ENCODE measurements around the gene CNNM2.
"Not testable (repeated sequence)": the region's sequence is repeated elsewhere in the genome, so short reads cannot be mapped to it uniquely, and the experiment has no call there.

CNNM2 gene

GRCh38 chr10:103067099-103067477, 149.0 kb downstream of the CNNM2 start:
- not testable (repeated sequence) for H3K27me3 ChIP-seq (ENCODE audit: control insufficient read depth, insufficient read depth, low read length); H3K36me3 ChIP-seq (ENCODE audit: control insufficient read depth, low read depth, low read length); H3K9ac ChIP-seq (ENCODE audit: low read length); H3K4me3 ChIP-seq (ENCODE audit: low read length); H3K27ac ChIP-seq (ENCODE audit: low read length); H3K9me3 ChIP-seq (ENCODE audit: control insufficient read depth, low read depth, low read length); H3K4me1 ChIP-seq (ENCODE audit: control insufficient read depth, low read depth, low read length)

- peaks cover 7% of the 10 kb centered on the region for H3K4me1 ChIP-seq (ENCODE audit: control insufficient read depth, low read depth, low read length)
- no peaks in the 10 kb centered on the region for H3K36me3 ChIP-seq (ENCODE audit: control insufficient read depth, low read depth, low read length)
- H3K4me3 ChIP-seq (ENCODE audit: low read length) = no peak overlapping the region
- no peak overlapping the region for H3K27ac ChIP-seq (ENCODE audit: low read length)
- H3K27me3 ChIP-seq (ENCODE audit: control insufficient read depth, insufficient read depth, low read length) = no peaks in the 10 kb centered on the region
- H3K9ac ChIP-seq (ENCODE audit: low read length) = no peak overlapping the region
- H3K9me3 ChIP-seq (ENCODE audit: control insufficient read depth, low read depth, low read length) = no peaks in the 10 kb centered on the region
These were observed 149.4 kb downstream of the CNNM2 start for GRCh38 chr10:103067484-103067883.

DNA sequence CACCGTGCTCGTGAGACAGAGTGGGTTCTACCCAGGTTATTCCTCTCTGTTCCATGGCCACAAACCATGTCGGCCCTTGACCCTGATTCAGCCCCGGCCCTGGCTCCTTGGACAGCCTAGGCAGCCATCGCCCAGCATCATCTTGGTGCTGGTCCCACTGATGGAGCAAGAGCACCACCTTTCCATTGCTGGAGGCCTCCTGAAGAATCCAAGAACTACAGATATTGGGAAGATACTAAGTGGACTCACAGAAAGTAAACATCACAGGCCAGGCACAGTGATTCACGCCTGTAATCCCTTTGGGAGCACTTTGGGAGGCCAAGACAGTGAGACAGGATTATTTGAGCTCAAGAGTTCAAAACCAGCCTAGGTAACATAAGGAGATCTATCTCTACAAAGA, 149.9 kb downstream of the CNNM2 start:
- no peak overlapping the region for H3K9ac ChIP-seq (ENCODE audit: low read length)
- peaks cover 2% of the 10 kb centered on the region for H3K4me1 ChIP-seq (ENCODE audit: control insufficient read depth, low read depth, low read length)
- no peaks in the 10 kb centered on the region for H3K27me3 ChIP-seq (ENCODE audit: control insufficient read depth, insufficient read depth, low read length)
- no peaks in the 10 kb centered on the region for H3K36me3 ChIP-seq (ENCODE audit: control insufficient read depth, low read depth, low read length)
- H3K9me3 ChIP-seq (ENCODE audit: control insufficient read depth, low read depth, low read length) = no peaks in the 10 kb centered on the region
- H3K27ac ChIP-seq (ENCODE audit: low read length) = no peak overlapping the region
- no peak overlapping the region for H3K4me3 ChIP-seq (ENCODE audit: low read length)

DNA sequence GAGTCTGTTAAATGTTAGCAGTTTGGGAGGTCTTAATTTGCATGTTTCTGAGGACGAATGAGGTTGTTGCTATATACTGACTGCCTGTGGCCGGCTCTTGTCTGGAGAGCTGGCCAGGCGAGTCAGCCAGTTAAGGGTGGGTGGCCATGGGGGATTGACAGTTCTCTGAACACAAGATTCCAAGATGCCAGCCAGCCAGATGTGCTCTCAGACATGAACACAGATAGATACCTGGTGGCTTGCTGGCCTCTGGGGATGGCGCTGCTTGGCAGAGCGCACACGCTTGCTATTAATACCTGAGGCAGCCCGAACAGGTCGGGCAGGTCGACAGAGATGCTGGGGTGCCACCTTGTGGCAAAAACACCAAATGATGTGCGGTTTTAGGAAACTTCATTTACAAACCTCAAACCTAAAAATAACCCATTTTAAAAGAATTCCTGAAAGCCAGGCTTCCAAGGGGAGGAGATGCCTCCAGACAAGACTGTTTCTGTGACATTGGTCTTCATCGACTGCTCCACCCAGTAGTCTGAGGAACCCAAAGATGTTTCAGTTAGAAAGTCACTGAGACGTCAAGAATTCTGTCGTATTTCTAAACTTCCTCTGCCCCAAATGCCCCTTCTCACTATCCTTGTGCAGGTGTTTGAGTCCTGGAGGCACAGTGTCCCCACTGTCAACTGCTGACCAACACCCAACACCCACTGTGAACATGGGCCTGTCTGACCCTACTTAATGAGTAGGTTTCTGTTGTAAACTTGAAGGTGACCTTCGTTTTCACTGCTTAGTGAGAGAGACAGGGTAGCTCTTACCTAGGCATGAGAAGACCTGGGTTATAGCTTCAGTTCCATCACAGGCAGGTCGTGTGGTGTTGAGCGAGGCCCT, 151.6 kb downstream of the CNNM2 start:
- H3K4me1 ChIP-seq (ENCODE audit: control insufficient read depth, low read depth, low read length) = no peaks in the 10 kb centered on the region
- H3K36me3 ChIP-seq (ENCODE audit: control insufficient read depth, low read depth, low read length) = no peaks in the 10 kb centered on the region
- no peak overlapping the region for H3K27ac ChIP-seq (ENCODE audit: low read length)
- H3K9me3 ChIP-seq (ENCODE audit: control insufficient read depth, low read depth, low read length) = no peaks in the 10 kb centered on the region
- H3K27me3 ChIP-seq (ENCODE audit: control insufficient read depth, insufficient read depth, low read length) = no peaks in the 10 kb centered on the region
- no peak overlapping the region for H3K9ac ChIP-seq (ENCODE audit: low read length)
- H3K4me3 ChIP-seq (ENCODE audit: low read length) = no peak overlapping the region

DNA sequence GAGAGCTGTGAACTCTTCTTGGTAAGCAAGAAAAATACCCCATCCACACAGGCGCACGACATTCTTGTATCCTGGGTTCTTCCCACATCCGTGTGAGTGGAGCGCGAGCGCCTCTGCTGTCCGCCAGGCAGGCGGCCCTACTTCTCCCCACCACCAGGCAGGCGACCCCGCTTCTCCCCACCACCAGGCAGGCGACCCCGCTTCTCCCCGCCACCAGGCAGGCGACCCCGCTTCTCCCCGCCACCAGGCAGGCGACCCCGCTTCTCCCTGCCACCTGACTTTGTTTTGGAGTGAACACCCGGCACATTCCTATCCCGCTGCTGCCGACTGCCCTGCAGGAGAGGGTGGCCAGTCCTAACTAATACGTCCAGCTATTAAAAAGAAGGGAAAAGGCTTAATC, 154.2 kb downstream of the CNNM2 start:
- Histone ChIP-seq H3K9me3 (ENCODE audit: control insufficient read depth, low read depth, low read length) (no peaks in the 10 kb centered on the region), H3K36me3 (ENCODE audit: control insufficient read depth, low read depth, low read length) (no peaks in the 10 kb centered on the region), H3K27me3 (ENCODE audit: control insufficient read depth, insufficient read depth, low read length) (no peaks in the 10 kb centered on the region), H3K4me3 (ENCODE audit: low read length) (no peak overlapping the region), H3K4me1 (ENCODE audit: control insufficient read depth, low read depth, low read length) (no peaks in the 10 kb centered on the region), H3K27ac (ENCODE audit: low read length) (no peak overlapping the region), H3K9ac (ENCODE audit: low read length) (no peak overlapping the region)

DNA sequence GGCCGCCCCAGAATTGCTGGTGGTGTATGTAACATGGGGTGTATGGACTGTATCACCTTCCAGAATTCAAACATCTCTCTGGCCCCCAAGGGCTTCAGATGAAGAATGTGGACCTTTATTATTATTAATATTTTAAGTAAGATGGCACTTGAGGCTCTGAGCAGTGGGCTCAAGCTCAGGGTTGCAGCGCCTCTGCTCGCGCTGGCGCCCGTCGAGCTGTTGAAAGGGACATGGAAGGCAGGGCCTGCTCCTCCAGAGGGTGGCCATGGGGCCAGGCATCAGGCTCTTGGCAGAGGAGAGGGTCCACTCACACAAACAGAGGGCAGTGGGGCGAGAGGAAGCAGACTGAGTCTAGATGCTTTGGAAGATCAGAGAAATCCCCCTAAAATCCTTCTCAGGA, 154.8 kb downstream of the CNNM2 start:
- Histone ChIP-seq H3K27me3 (ENCODE audit: control insufficient read depth, insufficient read depth, low read length) (no peaks in the 10 kb centered on the region), H3K4me1 (ENCODE audit: control insufficient read depth, low read depth, low read length) (no peaks in the 10 kb centered on the region), H3K27ac (ENCODE audit: low read length) (no peak overlapping the region), H3K9ac (ENCODE audit: low read length) (no peak overlapping the region), H3K36me3 (ENCODE audit: control insufficient read depth, low read depth, low read length) (no peaks in the 10 kb centered on the region), H3K4me3 (ENCODE audit: low read length) (no peak overlapping the region), H3K9me3 (ENCODE audit: control insufficient read depth, low read depth, low read length) (no peaks in the 10 kb centered on the region)

- no peaks in the 10 kb centered on the region for H3K27me3 ChIP-seq (ENCODE audit: control insufficient read depth, insufficient read depth, low read length)
- H3K9me3 ChIP-seq (ENCODE audit: control insufficient read depth, low read depth, low read length) = no peaks in the 10 kb centered on the region
- no peaks in the 10 kb centered on the region for H3K4me1 ChIP-seq (ENCODE audit: control insufficient read depth, low read depth, low read length)
- no peak overlapping the region for H3K9ac ChIP-seq (ENCODE audit: low read length)
- no peak overlapping the region for H3K4me3 ChIP-seq (ENCODE audit: low read length)
- H3K36me3 ChIP-seq (ENCODE audit: control insufficient read depth, low read depth, low read length) = no peaks in the 10 kb centered on the region
- no peak overlapping the region for H3K27ac ChIP-seq (ENCODE audit: low read length)
These were observed 158.9 kb downstream of the CNNM2 start for GRCh38 chr10:103077020-103077419.

- no peak overlapping the region for H3K27ac ChIP-seq (ENCODE audit: low read length)
- H3K36me3 ChIP-seq (ENCODE audit: control insufficient read depth, low read depth, low read length) = no peaks in the 10 kb centered on the region
- no peak overlapping the region for H3K4me3 ChIP-seq (ENCODE audit: low read length)
- H3K9ac ChIP-seq (ENCODE audit: low read length) = no peak overlapping the region
- H3K27me3 ChIP-seq (ENCODE audit: control insufficient read depth, insufficient read depth, low read length) = no peaks in the 10 kb centered on the region
- no peaks in the 10 kb centered on the region for H3K4me1 ChIP-seq (ENCODE audit: control insufficient read depth, low read depth, low read length)
- no peaks in the 10 kb centered on the region for H3K9me3 ChIP-seq (ENCODE audit: control insufficient read depth, low read depth, low read length)
These were observed 159.6 kb downstream of the CNNM2 start for GRCh38 chr10:103077491-103078308.

DNA sequence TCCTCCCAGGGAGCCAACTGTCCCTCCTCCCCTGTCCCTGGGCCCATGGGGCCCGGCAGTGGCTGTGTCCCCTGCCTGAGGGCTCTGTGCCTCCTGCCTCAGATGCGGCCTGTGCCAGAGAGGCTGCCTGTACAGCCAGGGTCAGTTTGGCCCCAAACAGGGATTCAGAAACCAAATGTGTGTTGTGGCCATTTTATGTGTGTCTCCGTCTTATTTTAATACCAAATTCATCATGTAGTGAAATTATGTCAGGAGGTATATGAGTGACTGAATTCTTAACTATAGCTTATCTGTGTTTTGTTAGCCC, 160.2 kb downstream of the CNNM2 start:
- Histone ChIP-seq H3K27me3 (ENCODE audit: control insufficient read depth, insufficient read depth, low read length) (no peaks in the 10 kb centered on the region), H3K4me3 (ENCODE audit: low read length) (no peak overlapping the region), H3K9ac (ENCODE audit: low read length) (no peak overlapping the region), H3K9me3 (ENCODE audit: control insufficient read depth, low read depth, low read length) (no peaks in the 10 kb centered on the region), H3K27ac (ENCODE audit: low read length) (no peak overlapping the region), H3K4me1 (ENCODE audit: control insufficient read depth, low read depth, low read length) (no peaks in the 10 kb centered on the region), H3K36me3 (ENCODE audit: control insufficient read depth, low read depth, low read length) (no peaks in the 10 kb centered on the region)

DNA sequence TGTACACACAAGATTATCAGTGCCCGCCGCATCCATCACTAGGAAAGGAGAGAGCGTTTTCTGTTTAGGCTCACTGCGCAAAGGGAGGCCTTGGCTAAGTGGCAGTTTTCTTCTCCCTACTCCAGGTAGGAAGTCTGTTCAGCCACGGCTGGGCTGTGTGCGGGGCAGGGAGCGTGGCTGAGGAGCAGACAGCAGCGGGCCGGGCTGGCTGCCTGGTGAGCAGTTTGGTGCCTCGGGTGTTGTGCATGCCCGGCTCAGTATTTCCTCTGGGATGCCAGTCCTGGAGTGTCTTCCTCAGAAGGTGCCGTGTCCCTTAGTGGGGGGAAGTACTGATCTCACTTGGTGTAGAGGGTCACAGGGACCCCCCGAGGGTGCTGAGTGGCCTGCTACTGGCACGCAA, 160.6 kb downstream of the CNNM2 start:
- Histone ChIP-seq H3K4me3 (ENCODE audit: low read length) (no peak overlapping the region), H3K9me3 (ENCODE audit: control insufficient read depth, low read depth, low read length) (no peaks in the 10 kb centered on the region), H3K27me3 (ENCODE audit: control insufficient read depth, insufficient read depth, low read length) (no peaks in the 10 kb centered on the region), H3K27ac (ENCODE audit: low read length) (no peak overlapping the region), H3K4me1 (ENCODE audit: control insufficient read depth, low read depth, low read length) (no peaks in the 10 kb centered on the region), H3K36me3 (ENCODE audit: control insufficient read depth, low read depth, low read length) (no peaks in the 10 kb centered on the region), H3K9ac (ENCODE audit: low read length) (no peak overlapping the region)

- H3K27ac ChIP-seq (ENCODE audit: low read length) = no peak overlapping the region
- no peaks in the 10 kb centered on the region for H3K4me1 ChIP-seq (ENCODE audit: control insufficient read depth, low read depth, low read length)
- H3K27me3 ChIP-seq (ENCODE audit: control insufficient read depth, insufficient read depth, low read length) = no peaks in the 10 kb centered on the region
- H3K9ac ChIP-seq (ENCODE audit: low read length) = no peak overlapping the region
- no peaks in the 10 kb centered on the region for H3K36me3 ChIP-seq (ENCODE audit: control insufficient read depth, low read depth, low read length)
- H3K4me3 ChIP-seq (ENCODE audit: low read length) = no peak overlapping the region
- H3K9me3 ChIP-seq (ENCODE audit: control insufficient read depth, low read depth, low read length) = no peaks in the 10 kb centered on the region
These were observed 161.0 kb downstream of the CNNM2 start for GRCh38 chr10:103079100-103079499.

GRCh38 chr10:103079946-103080345, 161.9 kb downstream of the CNNM2 start:
- no peak overlapping the region for H3K9ac ChIP-seq (ENCODE audit: low read length)
- no peaks in the 10 kb centered on the region for H3K9me3 ChIP-seq (ENCODE audit: control insufficient read depth, low read depth, low read length)
- H3K4me3 ChIP-seq (ENCODE audit: low read length) = no peak overlapping the region
- H3K27me3 ChIP-seq (ENCODE audit: control insufficient read depth, insufficient read depth, low read length) = no peaks in the 10 kb centered on the region
- peaks cover under 1% of the 10 kb centered on the region for H3K36me3 ChIP-seq (ENCODE audit: control insufficient read depth, low read depth, low read length)
- H3K27ac ChIP-seq (ENCODE audit: low read length) = no peak overlapping the region
- H3K4me1 ChIP-seq (ENCODE audit: control insufficient read depth, low read depth, low read length) = no peaks in the 10 kb centered on the region
